ENCODE measurements around the gene PPIF.
A peak's percentile ranks its signal among the peaks of the same experiment; 100 is the strongest.

Gene PPIF

GRCh38 chr10:79378647-79379511 is 31.6 kb downstream of the PPIF start:
- H3K14ac ChIP-seq (ENCODE audit: low read length in 2 of 2): peak overlapping the region in 1 of 2 experiments; percentile 94
- peak overlapping the region; percentile 23 for H3K18ac ChIP-seq (ENCODE audit: low read depth in 1 of 2, low read length in 2 of 2)
- no peaks in the 10 kb centered on the region for H3K79me1 ChIP-seq (replicated peaks; ENCODE audit: low read length, poor library complexity, severe bottlenecking)
- peaks cover 54% of the 10 kb centered on the region for H3K4me1 ChIP-seq (ENCODE audit: control insufficient read depth, insufficient read depth, low read depth, low read length)
- peak overlapping the region; percentile 8 for H4K8ac ChIP-seq (ENCODE audit: low read length)
- peaks cover 3 to 11% of the 10 kb centered on the region in 2 experiments for H3K36me3 ChIP-seq (ENCODE audit: control insufficient read depth in 1 of 2, insufficient read depth in 2 of 2, low read depth in 1 of 2, low read length in 2 of 2)
- H3K9ac ChIP-seq (ENCODE audit: low read length): peak overlapping the region; percentile 52
- H3K27ac ChIP-seq (ENCODE audit: low read length, poor library complexity, severe bottlenecking): no peak overlapping the region
- peak overlapping the region; percentile 59 for H4K91ac ChIP-seq (ENCODE audit: low read length)
- peak overlapping the region; percentile 32 for H2AFZ ChIP-seq (ENCODE audit: low read depth, low read length)
- 84% methylated on average over 21 of the region's 22 CpGs for WGBS
- H3K9me3 ChIP-seq (ENCODE audit: control insufficient read depth, low read length): no peaks in the 10 kb centered on the region
- no peak overlapping the region for H3K4me3 ChIP-seq (ENCODE audit: insufficient read depth in 1 of 2, low read depth in 1 of 2, low read length in 2 of 2)
- DNase-seq: no peak
- H3K23ac ChIP-seq (ENCODE audit: low read length in 2 of 2): peak overlapping the region in 1 of 2 experiments; percentile 46
- H2BK15ac ChIP-seq (ENCODE audit: low read depth, poor library complexity, severe bottlenecking): no peak overlapping the region
- H3K4me2 ChIP-seq (ENCODE audit: low read length, poor library complexity, severe bottlenecking): no peak overlapping the region
- H2AK5ac ChIP-seq (ENCODE audit: low read length, severe bottlenecking): peak overlapping the region; percentile 54
- H2BK120ac ChIP-seq (ENCODE audit: low read depth, low read length): no peak overlapping the region
- no peak overlapping the region for H2BK5ac ChIP-seq (ENCODE audit: low read depth, low read length, poor library complexity, severe bottlenecking)
- H2BK12ac ChIP-seq (ENCODE audit: low read length in 2 of 2): peak overlapping the region; percentile 64 to 69
- H3K27me3 ChIP-seq (ENCODE audit: control insufficient read depth in 1 of 2, insufficient read depth in 1 of 2, low read length in 2 of 2): no peaks in the 10 kb centered on the region
- H3K4ac ChIP-seq (ENCODE audit: low read depth in 1 of 2, low read length in 2 of 2): no peak overlapping the region

- Histone ChIP-seq H3K36me3 (ENCODE audit: control insufficient read depth in 1 of 2, insufficient read depth in 2 of 2, low read depth in 1 of 2, low read length in 2 of 2) (peaks cover 10 to 16% of the 10 kb centered on the region in 2 experiments), H3K23ac (ENCODE audit: low read length in 2 of 2) (no peak overlapping the region), H2BK120ac (ENCODE audit: low read depth, low read length) (peak overlapping the region; percentile 64), H2BK5ac (ENCODE audit: low read depth, low read length, poor library complexity, severe bottlenecking) (no peak overlapping the region), H3K79me1 (replicated peaks; ENCODE audit: low read length, poor library complexity, severe bottlenecking) (no peaks in the 10 kb centered on the region), H3K4me3 (ENCODE audit: insufficient read depth in 1 of 2, low read depth in 1 of 2, low read length in 2 of 2) (peak overlapping the region in 1 of 2 experiments; percentile 38), H3K18ac (ENCODE audit: low read depth in 1 of 2, low read length in 2 of 2) (peak overlapping the region; percentile 23 to 69), H2BK15ac (ENCODE audit: low read depth, poor library complexity, severe bottlenecking) (no peak overlapping the region), H3K14ac (ENCODE audit: low read length in 2 of 2) (peak overlapping the region in 1 of 2 experiments; percentile 77), H3K4me1 (ENCODE audit: control insufficient read depth, insufficient read depth, low read depth, low read length) (peaks cover 59% of the 10 kb centered on the region), H3K9ac (ENCODE audit: low read length) (peak overlapping the region; percentile 52), H2AFZ (ENCODE audit: low read depth, low read length) (no peak overlapping the region), H3K4ac (ENCODE audit: low read depth in 1 of 2, low read length in 2 of 2) (peak overlapping the region; percentile 16 to 19), H3K27me3 (ENCODE audit: control insufficient read depth in 1 of 2, insufficient read depth in 1 of 2, low read length in 2 of 2) (no peaks in the 10 kb centered on the region), H2BK12ac (ENCODE audit: low read length in 2 of 2) (peak overlapping the region; percentile 68 to 69), H3K4me2 (ENCODE audit: low read length, poor library complexity, severe bottlenecking) (no peak overlapping the region), H3K27ac (ENCODE audit: low read length, poor library complexity, severe bottlenecking) (no peak overlapping the region), H4K91ac (ENCODE audit: low read length) (peak overlapping the region; percentile 93), H3K9me3 (ENCODE audit: control insufficient read depth, low read length) (no peaks in the 10 kb centered on the region), H2AK5ac (ENCODE audit: low read length, severe bottlenecking) (peak overlapping the region; percentile 54), H4K8ac (ENCODE audit: low read length) (peak overlapping the region; percentile 58)
- no peak for DNase-seq
- WGBS: 89% methylated on average over 9 of the region's 9 CpGs
Measured at GRCh38 chr10:79379512-79380124, 32.3 kb downstream of the PPIF start.

- H3K18ac ChIP-seq (ENCODE audit: low read depth in 1 of 2, low read length in 2 of 2): peak overlapping the region; percentile 34 to 69
- peak overlapping the region; percentile 70 for H3K9ac ChIP-seq (ENCODE audit: low read length)
- H3K9me3 ChIP-seq (ENCODE audit: control insufficient read depth, low read length): no peaks in the 10 kb centered on the region
- peak overlapping the region; percentile 21 for H2BK5ac ChIP-seq (ENCODE audit: low read depth, low read length, poor library complexity, severe bottlenecking)
- peak overlapping the region; percentile 88 for H3K27ac ChIP-seq (ENCODE audit: low read length, poor library complexity, severe bottlenecking)
- H4K91ac ChIP-seq (ENCODE audit: low read length): peak overlapping the region; percentile 93
- DNase-seq: peak; percentile 86
- 77% methylated on average over 14 of the region's 14 CpGs for WGBS
- no peak overlapping the region for H2AFZ ChIP-seq (ENCODE audit: low read depth, low read length)
- H3K79me1 ChIP-seq (replicated peaks; ENCODE audit: low read length, poor library complexity, severe bottlenecking): no peaks in the 10 kb centered on the region
- peak overlapping the region; percentile 19 to 86 for H3K4ac ChIP-seq (ENCODE audit: low read depth in 1 of 2, low read length in 2 of 2)
- peak overlapping the region in 1 of 2 experiments; percentile 84 for H3K14ac ChIP-seq (ENCODE audit: low read length in 2 of 2)
- H4K8ac ChIP-seq (ENCODE audit: low read length): peak overlapping the region; percentile 73
- peak overlapping the region; percentile 60 for H2BK15ac ChIP-seq (ENCODE audit: low read depth, poor library complexity, severe bottlenecking)
- peaks cover 53% of the 10 kb centered on the region for H3K4me1 ChIP-seq (ENCODE audit: control insufficient read depth, insufficient read depth, low read depth, low read length)
- H3K4me2 ChIP-seq (ENCODE audit: low read length, poor library complexity, severe bottlenecking): no peak overlapping the region
- H3K27me3 ChIP-seq (ENCODE audit: control insufficient read depth in 1 of 2, insufficient read depth in 1 of 2, low read length in 2 of 2): no peaks in the 10 kb centered on the region
- H2BK12ac ChIP-seq (ENCODE audit: low read length in 2 of 2): peak overlapping the region; percentile 68 to 69
- H3K23ac ChIP-seq (ENCODE audit: low read length in 2 of 2): no peak overlapping the region
- peak overlapping the region in 1 of 2 experiments; percentile 38 for H3K4me3 ChIP-seq (ENCODE audit: insufficient read depth in 1 of 2, low read depth in 1 of 2, low read length in 2 of 2)
- H2AK5ac ChIP-seq (ENCODE audit: low read length, severe bottlenecking): peak overlapping the region; percentile 99
- H2BK120ac ChIP-seq (ENCODE audit: low read depth, low read length): peak overlapping the region; percentile 64
- H3K36me3 ChIP-seq (ENCODE audit: control insufficient read depth in 1 of 2, insufficient read depth in 2 of 2, low read depth in 1 of 2, low read length in 2 of 2): peaks cover 18 to 23% of the 10 kb centered on the region in 2 experiments
Measured at GRCh38 chr10:79380125-79380945, 33.1 kb downstream of the PPIF start.
